ENCODE measurements around the gene AUH.
A peak's percentile ranks its signal among the peaks of the same experiment; 100 is the strongest.

AUH gene

GRCh38 chr9:91316093-91316492 is 45.6 kb downstream of the AUH start:
- H3K27ac ChIP-seq (ENCODE audit: low read depth, low read length), result no peak overlapping the region
- H3K36me3 ChIP-seq (ENCODE audit: insufficient read depth, low read length), result no peaks in the 10 kb centered on the region
- no peaks in the 10 kb centered on the region for H3K79me2 ChIP-seq (ENCODE audit: control insufficient read depth, insufficient read depth, low read length, unreplicated experiment)
- no peaks in the 10 kb centered on the region for H3K4me1 ChIP-seq (ENCODE audit: control insufficient read depth, insufficient read depth, low read length, unreplicated experiment)
- no peaks in the 10 kb centered on the region for H3K27me3 ChIP-seq (ENCODE audit: insufficient read depth, low read length)
- H3K4me3 ChIP-seq (ENCODE audit: low read depth, low read length), result no peak overlapping the region
- no peak overlapping the region for H2AFZ ChIP-seq (ENCODE audit: low read length, unreplicated experiment)

- Histone ChIP-seq H3K36me3 (ENCODE audit: insufficient read depth, low read length) (no peaks in the 10 kb centered on the region), H2AFZ (ENCODE audit: low read length, unreplicated experiment) (no peak overlapping the region), H3K4me3 (ENCODE audit: low read depth, low read length) (no peak overlapping the region), H3K79me2 (ENCODE audit: control insufficient read depth, insufficient read depth, low read length, unreplicated experiment) (no peaks in the 10 kb centered on the region), H3K27ac (ENCODE audit: low read depth, low read length) (no peak overlapping the region), H3K27me3 (ENCODE audit: insufficient read depth, low read length) (no peaks in the 10 kb centered on the region), H3K4me1 (ENCODE audit: control insufficient read depth, insufficient read depth, low read length, unreplicated experiment) (no peaks in the 10 kb centered on the region)
Observed at GRCh38 chr9:91315191-91315590, 46.5 kb downstream of the AUH start.

GRCh38 chr9:91312717-91313325 is 48.9 kb downstream of the AUH start:
- Histone ChIP-seq H2AFZ (ENCODE audit: low read length, unreplicated experiment) (no peak overlapping the region), H3K79me2 (ENCODE audit: control insufficient read depth, insufficient read depth, low read length, unreplicated experiment) (peaks cover 2% of the 10 kb centered on the region), H3K36me3 (ENCODE audit: insufficient read depth, low read length) (peaks cover 4% of the 10 kb centered on the region; the same call in 1 of the 2 replicates), H3K27ac (ENCODE audit: low read depth, low read length) (no peak overlapping the region), H3K27me3 (ENCODE audit: insufficient read depth, low read length) (no peaks in the 10 kb centered on the region), H3K4me1 (ENCODE audit: control insufficient read depth, insufficient read depth, low read length, unreplicated experiment) (no peaks in the 10 kb centered on the region), H3K4me3 (ENCODE audit: low read depth, low read length) (no peak overlapping the region)

- Histone ChIP-seq H3K79me2 (ENCODE audit: control insufficient read depth, insufficient read depth, low read length, unreplicated experiment) (peaks cover 2% of the 10 kb centered on the region), H2AFZ (ENCODE audit: low read length, unreplicated experiment) (no peak overlapping the region), H3K27ac (ENCODE audit: low read depth, low read length) (no peak overlapping the region), H3K4me3 (ENCODE audit: low read depth, low read length) (no peak overlapping the region), H3K27me3 (ENCODE audit: insufficient read depth, low read length) (no peaks in the 10 kb centered on the region), H3K36me3 (ENCODE audit: insufficient read depth, low read length) (peaks cover 4% of the 10 kb centered on the region; the same call in 1 of the 2 replicates), H3K4me1 (ENCODE audit: control insufficient read depth, insufficient read depth, low read length, unreplicated experiment) (no peaks in the 10 kb centered on the region)
Observed at GRCh38 chr9:91310037-91310436, 51.7 kb downstream of the AUH start.

GRCh38 chr9:91308191-91308590 is 53.5 kb downstream of the AUH start:
- no peak overlapping the region for H3K4me3 ChIP-seq (ENCODE audit: low read depth, low read length)
- no peak overlapping the region for H3K27ac ChIP-seq (ENCODE audit: low read depth, low read length)
- peaks cover 2% of the 10 kb centered on the region for H3K79me2 ChIP-seq (ENCODE audit: control insufficient read depth, insufficient read depth, low read length, unreplicated experiment)
- no peak overlapping the region for H2AFZ ChIP-seq (ENCODE audit: low read length, unreplicated experiment)
- peaks cover 4% of the 10 kb centered on the region; the same call in 1 of the 2 replicates for H3K36me3 ChIP-seq (ENCODE audit: insufficient read depth, low read length)
- H3K4me1 ChIP-seq (ENCODE audit: control insufficient read depth, insufficient read depth, low read length, unreplicated experiment), result no peaks in the 10 kb centered on the region
- no peaks in the 10 kb centered on the region for H3K27me3 ChIP-seq (ENCODE audit: insufficient read depth, low read length)

- H3K27ac ChIP-seq (ENCODE audit: low read depth, low read length), result no peak overlapping the region
- peaks cover 2% of the 10 kb centered on the region for H3K79me2 ChIP-seq (ENCODE audit: control insufficient read depth, insufficient read depth, low read length, unreplicated experiment)
- H3K4me1 ChIP-seq (ENCODE audit: control insufficient read depth, insufficient read depth, low read length, unreplicated experiment), result peaks cover 3% of the 10 kb centered on the region
- H3K36me3 ChIP-seq (ENCODE audit: insufficient read depth, low read length), result peaks cover 4% of the 10 kb centered on the region; the same call in 1 of the 2 replicates
- H2AFZ ChIP-seq (ENCODE audit: low read length, unreplicated experiment), result no peak overlapping the region
- H3K27me3 ChIP-seq (ENCODE audit: insufficient read depth, low read length), result no peaks in the 10 kb centered on the region
- H3K4me3 ChIP-seq (ENCODE audit: low read depth, low read length), result no peak overlapping the region
Observed at GRCh38 chr9:91307279-91307678, 54.4 kb downstream of the AUH start.

GRCh38 chr9:91306296-91306630 is 55.5 kb downstream of the AUH start:
- Histone ChIP-seq H3K4me3 (ENCODE audit: low read depth, low read length) (no peak overlapping the region), H2AFZ (ENCODE audit: low read length, unreplicated experiment) (no peak overlapping the region), H3K27ac (ENCODE audit: low read depth, low read length) (no peak overlapping the region), H3K27me3 (ENCODE audit: insufficient read depth, low read length) (no peaks in the 10 kb centered on the region), H3K79me2 (ENCODE audit: control insufficient read depth, insufficient read depth, low read length, unreplicated experiment) (peaks cover 2% of the 10 kb centered on the region), H3K4me1 (ENCODE audit: control insufficient read depth, insufficient read depth, low read length, unreplicated experiment) (peaks cover 6% of the 10 kb centered on the region), H3K36me3 (ENCODE audit: insufficient read depth, low read length) (peaks cover 4% of the 10 kb centered on the region; the same call in 1 of the 2 replicates)

- H2AFZ ChIP-seq (ENCODE audit: low read length, unreplicated experiment), result no peak overlapping the region
- peaks cover 7% of the 10 kb centered on the region for H3K4me1 ChIP-seq (ENCODE audit: control insufficient read depth, insufficient read depth, low read length, unreplicated experiment)
- peaks cover 4% of the 10 kb centered on the region; the same call in 1 of the 2 replicates for H3K36me3 ChIP-seq (ENCODE audit: insufficient read depth, low read length)
- H3K4me3 ChIP-seq (ENCODE audit: low read depth, low read length), result no peak overlapping the region
- no peaks in the 10 kb centered on the region for H3K27me3 ChIP-seq (ENCODE audit: insufficient read depth, low read length)
- peaks cover 2% of the 10 kb centered on the region for H3K79me2 ChIP-seq (ENCODE audit: control insufficient read depth, insufficient read depth, low read length, unreplicated experiment)
- H3K27ac ChIP-seq (ENCODE audit: low read depth, low read length), result no peak overlapping the region
Observed at GRCh38 chr9:91305596-91306295, 56.0 kb downstream of the AUH start.

GRCh38 chr9:91303741-91304415 is 57.8 kb downstream of the AUH start:
- H3K79me2 ChIP-seq (ENCODE audit: control insufficient read depth, insufficient read depth, low read length, unreplicated experiment), result no peaks in the 10 kb centered on the region
- H3K36me3 ChIP-seq (ENCODE audit: insufficient read depth, low read length), result no peaks in the 10 kb centered on the region
- H3K4me3 ChIP-seq (ENCODE audit: low read depth, low read length), result no peak overlapping the region
- no peak overlapping the region for H2AFZ ChIP-seq (ENCODE audit: low read length, unreplicated experiment)
- no peak overlapping the region for H3K27ac ChIP-seq (ENCODE audit: low read depth, low read length)
- H3K27me3 ChIP-seq (ENCODE audit: insufficient read depth, low read length), result no peaks in the 10 kb centered on the region
- peaks cover 7% of the 10 kb centered on the region for H3K4me1 ChIP-seq (ENCODE audit: control insufficient read depth, insufficient read depth, low read length, unreplicated experiment)

GRCh38 chr9:91302831-91303230 is 58.9 kb downstream of the AUH start:
- peak overlapping the region; percentile 79 for H3K27ac ChIP-seq (ENCODE audit: low read depth, low read length)
- no peak overlapping the region for H2AFZ ChIP-seq (ENCODE audit: low read length, unreplicated experiment)
- H3K36me3 ChIP-seq (ENCODE audit: insufficient read depth, low read length), result no peaks in the 10 kb centered on the region
- H3K79me2 ChIP-seq (ENCODE audit: control insufficient read depth, insufficient read depth, low read length, unreplicated experiment), result no peaks in the 10 kb centered on the region
- H3K4me1 ChIP-seq (ENCODE audit: control insufficient read depth, insufficient read depth, low read length, unreplicated experiment), result peaks cover 16% of the 10 kb centered on the region
- H3K4me3 ChIP-seq (ENCODE audit: low read depth, low read length), result peak overlapping the region; percentile 63
- H3K27me3 ChIP-seq (ENCODE audit: insufficient read depth, low read length), result no peaks in the 10 kb centered on the region

- H3K36me3 ChIP-seq (ENCODE audit: insufficient read depth, low read length), result no peaks in the 10 kb centered on the region
Observed at GRCh38 chr9:91301161-91301560, 60.6 kb downstream of the AUH start.

More at GRCh38 chr9:91301161-91301560, 60.6 kb downstream of the AUH start:
- Histone ChIP-seq H3K4me3 (ENCODE audit: low read depth, low read length) (no peak overlapping the region), H3K27ac (ENCODE audit: low read depth, low read length) (no peak overlapping the region), H3K79me2 (ENCODE audit: control insufficient read depth, insufficient read depth, low read length, unreplicated experiment) (no peaks in the 10 kb centered on the region), H3K27me3 (ENCODE audit: insufficient read depth, low read length) (no peaks in the 10 kb centered on the region), H3K4me1 (ENCODE audit: control insufficient read depth, insufficient read depth, low read length, unreplicated experiment) (peaks cover 18% of the 10 kb centered on the region), H2AFZ (ENCODE audit: low read length, unreplicated experiment) (no peak overlapping the region)

Data from ACC112 (cell line).